Endothelial cell of umbilical vein (primary cell): ENCODE results near the gene SETBP1. TPM values are rescaled to one million over a fixed set of nuclear protein-coding genes. Genes with fewer than 3 reads are reported as not detected.

Experiments used
- BruUV-seq: library from RNA; stranded (reverse); fragments of 400-500 nt; replicated peaks from 2 replicates; lab custom pipeline; 2021; lab: Mats Ljungman, UMichigan
- CTCF ChIA-PET: fragments of 300-600, 350-600 bp; sonication (Branson Sonifier 250); formaldehyde crosslinking; loops from one replicate; lab custom pipeline; 2021; ENCODE audit warnings: antibody characterized with exemption, inconsistent platforms; lab: Charles Lee
- POLR2A ChIA-PET: fragments of 300-600, 350-600 bp; sonication (Branson Sonifier 250); formaldehyde crosslinking; loops from one replicate; lab custom pipeline; 2021; ENCODE audit warnings: antibody characterized with exemption, inconsistent platforms; lab: Charles Lee
- DNase-seq: peaks from one replicate; pipeline ENCODE4 v3.0.0-alpha.2; 2011; ENCODE audit warnings: low read depth, low spot score
- FAIRE-seq: peaks from 2 replicates; lab custom pipeline; 2011; peaks lifted over from hg19 to GRCh38; lab: Jason Lieb, UNC
- H2AFZ ChIP-seq: 2 replicates; pipeline ENCODE4 v1.6.0; 2012; ENCODE audit warnings: low read depth, low read length, control low read depth, inconsistent platforms
- H3K27ac ChIP-seq: 2 replicates; pipeline ENCODE4 v1.5.1; 2011; ENCODE audit warnings: low read depth, mild to moderate bottlenecking, control low read depth, low read length, moderate library complexity; ENCODE audit not compliant: insufficient read depth
- H3K27me3 ChIP-seq, 2 experiments: 2 replicates each; pipeline versions ENCODE4 v1.6.0 to v1.6.1; 2011; ENCODE audit warnings: low read length in 2 of 2, mixed read lengths in 1 of 2; ENCODE audit not compliant: control insufficient read depth in 2 of 2, insufficient read depth in 2 of 2
- H3K36me3 ChIP-seq, 2 experiments: 2 replicates in 1 of 2; 3 replicates in 1 of 2; pipeline ENCODE4 v1.5.1; 2011; ENCODE audit warnings: low read length in 2 of 2, mild to moderate bottlenecking in 1 of 2, moderate library complexity in 1 of 2; ENCODE audit not compliant: control insufficient read depth in 2 of 2, insufficient read depth in 2 of 2; ENCODE audit errors: extremely low read depth in 1 of 2
- H3K4me1 ChIP-seq: 3 replicates; pipeline ENCODE4 v1.5.1; 2011; ENCODE audit warnings: mild to moderate bottlenecking, low read length; ENCODE audit not compliant: control insufficient read depth, insufficient read depth; ENCODE audit errors: extremely low read depth
- H3K4me2 ChIP-seq: 2 replicates; pipeline ENCODE4 v1.6.1; 2011; ENCODE audit warnings: low read length, control low read depth, mixed read lengths; ENCODE audit not compliant: insufficient read depth
- H3K4me3 ChIP-seq, 3 experiments: fragments of 200-600 bp in 1 of 3; sonication (generic), shearing (Covaris generic) in 1 of 3; replicated peaks in 1 of 3; 2 replicates each; pipeline ENCODE4 v1.5.1; 2011 to 2016; ENCODE audit warnings: control low read depth in 3 of 3, low read length in 3 of 3, mild to moderate bottlenecking in 2 of 3, inconsistent platforms in 1 of 3, low read depth in 1 of 3, moderate library complexity in 1 of 3; ENCODE audit not compliant: insufficient read depth in 1 of 3
- H3K79me2 ChIP-seq: 2 replicates; pipeline ENCODE4 v1.6.0; 2012; ENCODE audit warnings: low read length, inconsistent platforms; ENCODE audit not compliant: control insufficient read depth, insufficient read depth
- H3K9ac ChIP-seq: replicated peaks from 2 replicates; pipeline ENCODE3; 2011; ENCODE audit warnings: low read length, control low read depth; ENCODE audit not compliant: insufficient read depth; ENCODE audit errors: extremely low read depth
- H3K9me1 ChIP-seq: replicated peaks from 3 replicates; pipeline ENCODE4 v1.6.0; 2011; ENCODE audit warnings: mild to moderate bottlenecking, low read length; ENCODE audit not compliant: control insufficient read depth, insufficient read depth; ENCODE audit errors: extremely low read depth
- H3K9me3 ChIP-seq: replicated peaks from 2 replicates; pipeline ENCODE4 v1.5.1; 2012; ENCODE audit warnings: low read length, inconsistent platforms; ENCODE audit not compliant: control insufficient read depth, insufficient read depth
- H4K20me1 ChIP-seq: replicated peaks from 2 replicates; pipeline ENCODE3; 2011; ENCODE audit warnings: mild to moderate bottlenecking, low read length; ENCODE audit not compliant: control insufficient read depth, insufficient read depth; ENCODE audit errors: extremely low read depth
- CTCF ChIP-seq, 2 donors: IDR thresholded peaks; 1 replicate in 1 of 2; 2 replicates in 1 of 2; pipeline ENCODE4 v1.5.1; 2011; ENCODE audit warnings: low read length in 2 of 2, mild to moderate bottlenecking in 2 of 2, moderate library complexity in 2 of 2, control low read depth in 1 of 2, inconsistent platforms in 1 of 2, low read depth in 1 of 2; ENCODE audit not compliant: insufficient read depth in 1 of 2; ENCODE audit errors: extremely low read depth in 1 of 2
- EZH2 ChIP-seq: IDR thresholded peaks from 2 replicates; pipeline ENCODE4 v1.6.1; 2012; ENCODE audit warnings: borderline replicate concordance, low read depth, mild to moderate bottlenecking, moderate library complexity, low read length, inconsistent platforms; ENCODE audit not compliant: severe bottlenecking
- FOS ChIP-seq: IDR thresholded peaks from 2 replicates; pipeline ENCODE4 v1.6.1; 2011; ENCODE audit warnings: mild to moderate bottlenecking, low read length, moderate library complexity, borderline replicate concordance; ENCODE audit not compliant: insufficient read depth
- GATA2 ChIP-seq: IDR thresholded peaks from 2 replicates; pipeline ENCODE4 v1.7.0; 2011; ENCODE audit warnings: low read depth, mild to moderate bottlenecking, moderate library complexity, mixed read lengths, low read length; ENCODE audit not compliant: insufficient read length, insufficient read depth
- JUN ChIP-seq: IDR thresholded peaks from 2 replicates; pipeline ENCODE4 v1.6.1; 2011; ENCODE audit warnings: borderline replicate concordance, low read depth; ENCODE audit not compliant: insufficient read length, insufficient read depth
- MAX ChIP-seq: IDR thresholded peaks from 2 replicates; pipeline ENCODE4 v1.6.1; 2011; ENCODE audit not compliant: insufficient read depth, insufficient read length
- MYC ChIP-seq: IDR thresholded peaks from one replicate; pipeline ENCODE4 v1.6.1; 2011; ENCODE audit warnings: mild to moderate bottlenecking, low read depth, low read length
- POLR2A ChIP-seq: IDR thresholded peaks from 2 replicates; pipeline ENCODE4 v1.6.1; 2012; ENCODE audit warnings: low read depth, mild to moderate bottlenecking, control low read depth, low read length
- POLR2AphosphoS5 ChIP-seq: IDR thresholded peaks from 2 replicates; pipeline ENCODE4 v1.6.1; 2012; ENCODE audit warnings: low read depth, mild to moderate bottlenecking, control low read depth, low read length, moderate library complexity; ENCODE audit not compliant: insufficient read depth
- dilution Hi-C: fragments of 300-500 bp; cut with MboI; formaldehyde crosslinking; loops from one replicate; pipeline ENCODE4 v1.15.0; 2019; ENCODE audit warnings: low sequenced_read_pairs; ENCODE audit not compliant: extremely low pct_ligation_motif_present
- intact Hi-C: fragments of 100-400 bp; cut with micrococcal nuclease; formaldehyde crosslinking; loops from one replicate; pipeline ENCODE4 v1.10.0; 2022
- polyA plus RNA-seq, 4 experiments: library from polyadenylated mRNA; depleted of rRNA in 3 of 4; stranded (reverse) in 3 of 4; unstranded in 1 of 4; fragments of >200 nt; gene quantifications; 2 replicates each; pipeline versions ENCODE4 v1.2.1 to v1.2.3, GENCODE V29; 2011 to 2012; ENCODE audit warnings: missing spikeins in 1 of 4
- total RNA-seq: library from RNA; stranded (reverse); gene quantifications from 2 replicates; pipeline ENCODE4 v1.2.3, GENCODE V29; 2021

Gene SETBP1
- total and polyA plus RNA-seq, 2 donors (not counting 3 experiments of a cell fraction or from before 2014, with no cell fraction given), result 0.76 to 3.1 TPM

- no peak overlapping the region for H2AFZ ChIP-seq
- no peak overlapping the region for H3K9ac ChIP-seq
- no peak overlapping the region for H3K27ac ChIP-seq
- dilution Hi-C loops, result no loop called here
- H3K36me3 ChIP-seq, result no peaks in the 10 kb centered on the region
- no peaks in the 10 kb centered on the region for H3K27me3 ChIP-seq
- no peaks in the 10 kb centered on the region for H3K79me2 ChIP-seq
- no peak for TF ChIP-seq MAX
- no peak overlapping the region for H3K4me2 ChIP-seq
- no peak overlapping the region for H3K4me3 ChIP-seq
- no peaks in the 10 kb centered on the region for H3K9me3 ChIP-seq
- POLR2A ChIA-PET, result no interaction called here
- FAIRE-seq (no peak), DNase-seq (no peak)
- peaks cover 2% of the 10 kb centered on the region for H4K20me1 ChIP-seq
- intact Hi-C loops, result no loop called here
- peaks cover 3% of the 10 kb centered on the region for H3K4me1 ChIP-seq
- H3K9me1 ChIP-seq, result no peaks in the 10 kb centered on the region
- BruUV-seq, result no TSS peak
- CTCF ChIA-PET, result no interaction called here
Observed at GRCh38 chr18:44632469-44633145, 48.1 kb upstream of the SETBP1 start.

GRCh38 chr18:44635546-44635945 is 45.1 kb upstream of the SETBP1 start:
- DNase-seq, result no peak

More at GRCh38 chr18:44635546-44635945, 45.1 kb upstream of the SETBP1 start:
- Histone ChIP-seq H4K20me1 (peaks cover 2% of the 10 kb centered on the region), H3K79me2 (no peaks in the 10 kb centered on the region), H3K36me3 (no peaks in the 10 kb centered on the region), H2AFZ (no peak overlapping the region), H3K9ac (no peak overlapping the region), H3K27me3 (no peaks in the 10 kb centered on the region), H3K27ac (no peak overlapping the region), H3K4me1 (no peaks in the 10 kb centered on the region), H3K4me3 (no peak overlapping the region), H3K9me1 (no peaks in the 10 kb centered on the region), H3K4me2 (no peak overlapping the region), H3K9me3 (no peaks in the 10 kb centered on the region)
- TF ChIP-seq JUN, result no peak
- no peak for TF ChIP-seq GATA2
- no peak for TF ChIP-seq MAX
- TF ChIP-seq FOS, result no peak
- no peak for TF ChIP-seq EZH2
- TF ChIP-seq CTCF (IDR thresholded peaks at IDR 0.05; ENCODE audit: extremely low read depth in 1 of 2, insufficient read depth in 1 of 2, low read depth in 1 of 2, low read length in 2 of 2), result no peak
- TF ChIP-seq POLR2A, result no peak
- no peak for TF ChIP-seq POLR2AphosphoS5
- TF ChIP-seq MYC, result no peak
- dilution Hi-C loops (no loop called here), intact Hi-C loops (no loop called here)
- POLR2A ChIA-PET, result no interaction called here
- CTCF ChIA-PET, result no interaction called here
- no peak for FAIRE-seq
- BruUV-seq, result no TSS peak
